Small intestine (tissue), 16 donors: ENCODE measurements around the gene ACVR1C. TPM values are rescaled to one million over a fixed set of nuclear protein-coding genes. Genes with fewer than 3 reads are reported as not detected.

ENCODE experiments used
- DNase-seq, 2 donors: peaks; one replicate each; pipeline versions ENCODE4 v3.0.0 to v3.0.0-alpha.2; 2013
- FAIRE-seq: peaks from 2 replicates; lab custom pipeline; 2012; peaks lifted over from hg19 to GRCh38; lab: Jason Lieb, UNC
- H3K27ac ChIP-seq, 3 donors: one replicate each; pipeline ENCODE4 v1.5.1; 2013; ENCODE audit warnings: low read length in 2 of 3, mild to moderate bottlenecking in 2 of 3, control low read depth in 1 of 3, inconsistent platforms in 1 of 3, low read depth in 1 of 3, moderate library complexity in 1 of 3
- H3K27me3 ChIP-seq, 3 donors: one replicate each; pipeline ENCODE4 v1.6.1; 2013; ENCODE audit warnings: low read length in 3 of 3, inconsistent platforms in 1 of 3; ENCODE audit not compliant: control insufficient read depth in 3 of 3, insufficient read depth in 3 of 3
- H3K36me3 ChIP-seq, 3 donors: one replicate each; pipeline ENCODE4 v1.6.1; 2013; ENCODE audit warnings: low read length in 3 of 3, inconsistent platforms in 1 of 3, low read depth in 1 of 3, mild to moderate bottlenecking in 1 of 3, moderate library complexity in 1 of 3; ENCODE audit not compliant: control insufficient read depth in 3 of 3, insufficient read depth in 2 of 3
- H3K4me1 ChIP-seq, 3 donors: one replicate each; pipeline ENCODE4 v1.6.1; 2013; ENCODE audit warnings: low read length in 2 of 3, inconsistent platforms in 1 of 3, low read depth in 1 of 3, mild to moderate bottlenecking in 1 of 3, moderate library complexity in 1 of 3; ENCODE audit not compliant: control insufficient read depth in 3 of 3, insufficient read depth in 2 of 3
- H3K4me3 ChIP-seq, 3 donors: one replicate each; pipeline ENCODE4 v1.5.1; 2013; ENCODE audit warnings: low read length in 3 of 3, control low read depth in 1 of 3, inconsistent platforms in 1 of 3, low read depth in 1 of 3, mild to moderate bottlenecking in 1 of 3, moderate library complexity in 1 of 3
- H3K9me3 ChIP-seq, 2 donors: one replicate each; pipeline ENCODE4 v1.6.1; 2013; ENCODE audit warnings: low read depth in 1 of 2, low read length in 1 of 2; ENCODE audit not compliant: control insufficient read depth in 2 of 2, insufficient read depth in 1 of 2
- WGBS, 3 donors: extraction: QIAGEN DNeasy Blood & Tissue Kit; methylation state at CpG; one replicate each; pipeline ENCODE4 v1.1.7; 2013; 5-methylcytosine and 5-hydroxymethylcytosine counted together
- long read RNA-seq, 10 donors: transcript quantifications; one replicate each; lab custom pipeline, GENCODE V29; 2026
- polyA plus RNA-seq, 4 donors: library from polyadenylated mRNA; stranded (reverse) in 3 of 4; unstranded in 1 of 4; fragments of 200-250 nt in 3 of 4; fragments of 120-200 nt in 1 of 4; gene quantifications; one replicate each; pipeline versions ENCODE4 v1.2.1 to v1.2.3, GENCODE V29; 2013
- donor health status: healthy with polysubstance abuse.
- donor health status: control.
- donor health status: control.
- donor health status: Bipolar disorder and iron deficiency.
- donor health status: healthy.

ACVR1C gene
- polyA plus RNA-seq, result 10 to 100 TPM in 1 of 4 donors, 1 to 10 TPM in 3; 1.2 to 20.6 (median 1.3) TPM
- long read RNA-seq, donor 1, result 0 reads
- long read RNA-seq, donor 2, full-length matches to known transcripts, result 1 of 1 reads
- long read RNA-seq, donor 2, partial matches to known transcripts, result 0 of 1 reads
- long read RNA-seq, donor 2, other reads (novel, unspliced or antisense), result 0 of 1 reads
- long read RNA-seq, donor 3, full-length matches to known transcripts, result 2 of 2 reads
- long read RNA-seq, donor 3, partial matches to known transcripts, result 0 of 2 reads
- long read RNA-seq, donor 3, other reads (novel, unspliced or antisense), result 0 of 2 reads
- long read RNA-seq, donor 4, result 0 reads
- long read RNA-seq, donor 5, full-length matches to known transcripts, result 1 of 1 reads
- long read RNA-seq, donor 5, partial matches to known transcripts, result 0 of 1 reads
- long read RNA-seq, donor 5, other reads (novel, unspliced or antisense), result 0 of 1 reads
- long read RNA-seq, donor 6, full-length matches to known transcripts, result 3 of 3 reads
- long read RNA-seq, donor 6, partial matches to known transcripts, result 0 of 3 reads
- long read RNA-seq, donor 6, other reads (novel, unspliced or antisense), result 0 of 3 reads
- long read RNA-seq, donor 7, result 0 reads
- long read RNA-seq, donor 8, result 0 reads
- long read RNA-seq, donor 9, full-length matches to known transcripts, result 1 of 1 reads
- long read RNA-seq, donor 9, partial matches to known transcripts, result 0 of 1 reads
- long read RNA-seq, donor 9, other reads (novel, unspliced or antisense), result 0 of 1 reads
- long read RNA-seq, donor 10, full-length matches to known transcripts, result 2 of 2 reads
- long read RNA-seq, donor 10, partial matches to known transcripts, result 0 of 2 reads
- long read RNA-seq, donor 10, other reads (novel, unspliced or antisense), result 0 of 2 reads

GRCh38 chr2:157628477-157629415 lies at the start of gene ACVR1C:
ACVR1C (minus strand) TSS chr2:157628864; CDS start chr2:157628644, 220 bp downstream.
- H3K27ac ChIP-seq, result peak within 1 kb of the TSS; percentile 80 to 97 (median 81)
- H3K36me3 ChIP-seq, result no peaks in the 10 kb centered on the region
- FAIRE-seq, result no peak
- peak; percentile 92 to 93 for DNase-seq
- H3K4me3 ChIP-seq, result peak within 1 kb of the TSS; percentile 64 to 76 (median 67)
- no peaks in the 10 kb centered on the region for H3K9me3 ChIP-seq
- peaks cover 2 to 15% (median 5%) of the 10 kb centered on the region in 3 donors for H3K4me1 ChIP-seq
- peaks cover 0 to 6% (median 2%) of the 10 kb centered on the region in 3 donors for H3K27me3 ChIP-seq
- 0 to 1% (median 1%) methylated on average over 36 to 79 of the region's 79 CpGs for WGBS, 3 donors

- H3K9me3 ChIP-seq, result no peaks in the 10 kb centered on the region
- FAIRE-seq (no peak), DNase-seq (no peak)
- no peaks in the 10 kb centered on the region for H3K36me3 ChIP-seq
- no peak overlapping the region for H3K27ac ChIP-seq
- no peaks in the 10 kb centered on the region for H3K4me1 ChIP-seq
- no peak overlapping the region for H3K4me3 ChIP-seq
- no peaks in the 10 kb centered on the region for H3K27me3 ChIP-seq
Measured at GRCh38 chr2:157677941-157678340, 49.3 kb upstream of the ACVR1C start.

GRCh38 chr2:157672129-157672528 lies 43.5 kb upstream of the ACVR1C start:
- Histone ChIP-seq H3K27ac (no peak overlapping the region), H3K27me3 (no peaks in the 10 kb centered on the region), H3K4me1 (no peaks in the 10 kb centered on the region), H3K4me3 (no peak overlapping the region), H3K36me3 (no peaks in the 10 kb centered on the region), H3K9me3 (no peaks in the 10 kb centered on the region)
- WGBS, 3 donors, result 92 to 93% (median 92%) methylated on average over 10 of the region's 10 CpGs
- no peak for FAIRE-seq
- DNase-seq, result no peak

- Histone ChIP-seq H3K27ac (no peak overlapping the region), H3K4me1 (no peaks in the 10 kb centered on the region), H3K9me3 (no peaks in the 10 kb centered on the region), H3K27me3 (no peaks in the 10 kb centered on the region), H3K4me3 (no peak overlapping the region), H3K36me3 (no peaks in the 10 kb centered on the region)
- no peak for FAIRE-seq
- DNase-seq, result peak in 1 of 2 donors; percentile 20
- 48 to 67% (median 53%) methylated on average over 1 of the region's 1 CpG for WGBS, 3 donors
Measured at GRCh38 chr2:157662401-157662800, 33.7 kb upstream of the ACVR1C start.

GRCh38 chr2:157661776-157662175 lies 33.1 kb upstream of the ACVR1C start:
- Histone ChIP-seq H3K9me3 (no peaks in the 10 kb centered on the region), H3K4me1 (no peaks in the 10 kb centered on the region), H3K36me3 (no peaks in the 10 kb centered on the region), H3K27ac (no peak overlapping the region), H3K4me3 (no peak overlapping the region), H3K27me3 (no peaks in the 10 kb centered on the region)
- no peak for DNase-seq
- FAIRE-seq, result no peak
- WGBS, 3 donors, result 71 to 86% (median 72%) methylated on average over 4 of the region's 4 CpGs

- no peaks in the 10 kb centered on the region for H3K9me3 ChIP-seq
- no peak overlapping the region for H3K27ac ChIP-seq
- WGBS, 3 donors, result 79 to 86% (median 82%) methylated on average over 1 of the region's 1 CpG
- H3K36me3 ChIP-seq, result no peaks in the 10 kb centered on the region
- H3K27me3 ChIP-seq, result no peaks in the 10 kb centered on the region
- FAIRE-seq, result no peak
- H3K4me3 ChIP-seq, result no peak overlapping the region
- H3K4me1 ChIP-seq, result no peaks in the 10 kb centered on the region
- no peak for DNase-seq
Measured at GRCh38 chr2:157657858-157658257, 29.2 kb upstream of the ACVR1C start.

- H3K4me3 ChIP-seq, result no peak overlapping the region
- H3K27ac ChIP-seq, result no peak overlapping the region
- H3K27me3 ChIP-seq, result no peaks in the 10 kb centered on the region
- no peaks in the 10 kb centered on the region for H3K4me1 ChIP-seq
- H3K9me3 ChIP-seq, result no peaks in the 10 kb centered on the region
- FAIRE-seq (no peak), DNase-seq (no peak)
- H3K36me3 ChIP-seq, result no peaks in the 10 kb centered on the region
- 88 to 96% (median 93%) methylated on average over 4 of the region's 4 CpGs for WGBS, 3 donors
Measured at GRCh38 chr2:157657101-157657500, 28.4 kb upstream of the ACVR1C start.

GRCh38 chr2:157644776-157645175 lies 16.1 kb upstream of the ACVR1C start:
- no peak overlapping the region for H3K4me3 ChIP-seq
- peaks cover 0 to 2% (median 0%) of the 10 kb centered on the region in 3 donors for H3K27me3 ChIP-seq
- H3K36me3 ChIP-seq, result no peaks in the 10 kb centered on the region
- H3K4me1 ChIP-seq, result no peaks in the 10 kb centered on the region
- no peaks in the 10 kb centered on the region for H3K9me3 ChIP-seq
- H3K27ac ChIP-seq, result no peak overlapping the region
- FAIRE-seq, result no peak
- no peak for DNase-seq
